Erythroblast (primary cell): ENCODE results near the gene TRIM14.

Experiments
- GATA1 ChIP-seq: IDR thresholded peaks from 2 replicates; pipeline ENCODE4 v1.6.1; 2011; ENCODE audit warnings: low read depth, mild to moderate bottlenecking, control low read depth, low read length, moderate library complexity
- POLR2A ChIP-seq: IDR thresholded peaks from 2 replicates; pipeline ENCODE4 v1.6.1; 2011; ENCODE audit warnings: mild to moderate bottlenecking, low read length

DNA sequence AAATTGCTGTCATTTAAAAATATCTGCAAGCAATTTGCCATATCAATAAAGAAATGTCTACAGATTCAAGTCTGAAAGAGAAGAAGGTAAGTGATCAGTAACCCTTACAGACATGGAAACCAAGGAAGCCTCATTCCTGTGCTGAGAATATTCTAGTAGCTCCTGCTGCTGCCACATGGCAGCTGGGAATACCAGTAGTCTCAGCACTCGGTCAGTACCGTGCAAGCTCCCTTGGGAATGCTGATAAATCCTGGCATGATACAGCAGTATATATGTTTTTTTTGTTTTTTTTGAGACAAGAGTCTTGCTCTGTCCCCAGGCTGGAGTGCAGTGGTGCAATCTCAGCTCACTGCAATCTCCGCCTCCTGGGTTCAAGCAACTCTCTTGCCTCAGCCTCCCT lies 34.6 kb downstream of the TRIM14 start:
- no peak for TF ChIP-seq POLR2A
- no peak for TF ChIP-seq GATA1
